H1 (cell line): Measurements from ENCODE around the gene NUP205. TPM values are rescaled to one million over a fixed set of nuclear protein-coding genes. Genes with fewer than 3 reads are reported as not detected.

Source experiments
- CTCF ChIA-PET: fragments of 300-600 bp; sonication (Branson Sonifier 250); formaldehyde crosslinking; loops from one replicate; lab custom pipeline; 2021; ENCODE audit not compliant: partially characterized antibody; lab: Charles Lee
- POLR2A ChIA-PET: fragments of 300-600 bp; sonication (Branson Sonifier 250); formaldehyde crosslinking; loops from one replicate; lab custom pipeline; 2021; ENCODE audit warnings: inconsistent platforms; ENCODE audit not compliant: partially characterized antibody; lab: Charles Lee
- DNase-seq, 2 experiments: peaks; one replicate each; pipeline versions ENCODE4 v3.0.0 to v3.0.0-alpha.2; 2010 to 2022; ENCODE audit warnings: low spot score in 2 of 2, low read depth in 1 of 2, mixed read lengths in 1 of 2
- FAIRE-seq: peaks from 2 replicates; lab custom pipeline; 2011; peaks lifted over from hg19 to GRCh38; lab: Jason Lieb, UNC
- H2AFZ ChIP-seq: 2 replicates; pipeline ENCODE4 v1.8.1; 2012; ENCODE audit warnings: low read length, inconsistent platforms
- H2AK5ac ChIP-seq: 2 replicates; pipeline ENCODE4 v1.6.1; 2013; ENCODE audit warnings: low read depth, low read length
- H2BK120ac ChIP-seq: replicated peaks from 2 replicates; pipeline ENCODE3; 2013; ENCODE audit warnings: low read depth, low read length, inconsistent platforms
- H2BK12ac ChIP-seq: 2 replicates; pipeline ENCODE4 v1.6.1; 2013; ENCODE audit warnings: low read depth, low read length
- H2BK15ac ChIP-seq: 2 replicates; pipeline ENCODE4 v1.6.1; 2013; ENCODE audit warnings: low read length
- H2BK20ac ChIP-seq: 2 replicates; pipeline ENCODE4 v1.6.1; 2013; ENCODE audit warnings: low read length
- H2BK5ac ChIP-seq: 2 replicates; pipeline ENCODE4 v1.6.1; 2013; ENCODE audit warnings: low read depth, low read length
- H3K14ac ChIP-seq: 2 replicates; pipeline ENCODE4 v1.6.1; 2013; ENCODE audit warnings: inconsistent platforms; ENCODE audit not compliant: insufficient read length
- H3K18ac ChIP-seq: 2 replicates; pipeline ENCODE4 v1.6.1; 2013; ENCODE audit warnings: low read length; ENCODE audit errors: extremely low read depth
- H3K23ac ChIP-seq: 2 replicates; pipeline ENCODE4 v1.6.1; 2013; ENCODE audit warnings: inconsistent platforms; ENCODE audit not compliant: insufficient read length
- H3K23me2 ChIP-seq: 2 replicates; pipeline ENCODE4 v1.6.1; 2013; ENCODE audit warnings: low read depth, low read length
- H3K27ac ChIP-seq: 2 replicates; pipeline ENCODE4 v1.6.1; 2011; ENCODE audit warnings: low read depth, low read length, inconsistent platforms
- H3K27me3 ChIP-seq, 4 experiments: replicated peaks in 1 of 4; 1 replicate in 1 of 4; 2 replicates in 3 of 4; pipeline versions ENCODE4 v1.6.1 to v1.8.1; 2011 to 2013; ENCODE audit warnings: low read length in 3 of 4, mild to moderate bottlenecking in 3 of 4, inconsistent platforms in 2 of 4, mixed read lengths in 2 of 4, moderate library complexity in 1 of 4; ENCODE audit not compliant: control insufficient read depth in 3 of 4, insufficient read depth in 3 of 4; ENCODE audit errors: extremely low read depth in 1 of 4
- H3K36me3 ChIP-seq, 4 experiments: 2 replicates each; pipeline versions ENCODE4 v1.6.1 to v1.8.1; 2011 to 2013; ENCODE audit warnings: mild to moderate bottlenecking in 4 of 4, low read length in 3 of 4, moderate library complexity in 2 of 4, control low read depth in 1 of 4, inconsistent platforms in 1 of 4; ENCODE audit not compliant: insufficient read depth in 4 of 4, control insufficient read depth in 2 of 4
- H3K4ac ChIP-seq: replicated peaks from 2 replicates; pipeline ENCODE3; 2013; ENCODE audit warnings: low read length, low read depth, mixed read lengths, inconsistent platforms; ENCODE audit not compliant: insufficient read length
- H3K4me1 ChIP-seq, 4 experiments: replicated peaks in 1 of 4; 1 replicate in 1 of 4; 2 replicates in 3 of 4; pipeline versions ENCODE4 v1.6.1 to v1.8.1; 2011 to 2013; ENCODE audit warnings: low read length in 3 of 4, inconsistent platforms in 2 of 4, mixed read lengths in 1 of 4; ENCODE audit not compliant: insufficient read depth in 4 of 4, control insufficient read depth in 3 of 4
- H3K4me2 ChIP-seq, 2 experiments: 2 replicates each; pipeline versions ENCODE4 v1.6.1 to v1.8.1; 2011 to 2013; ENCODE audit warnings: low read depth in 2 of 2, low read length in 2 of 2, control low read depth in 1 of 2, inconsistent platforms in 1 of 2, mild to moderate bottlenecking in 1 of 2; ENCODE audit not compliant: insufficient read depth in 1 of 2
- H3K4me3 ChIP-seq, 4 experiments: fragments of 200-600, 300-600 bp in 1 of 4; sonication (generic), shearing (Covaris generic), sonication (Bioruptor Twin) in 1 of 4; 2 replicates each; pipeline versions ENCODE4 v1.5.1 to v1.8.1; 2011 to 2016; ENCODE audit warnings: low read length in 4 of 4, low read depth in 3 of 4, control low read depth in 2 of 4, inconsistent platforms in 2 of 4, mild to moderate bottlenecking in 2 of 4, mixed read lengths in 1 of 4, moderate library complexity in 1 of 4; ENCODE audit not compliant: insufficient read depth in 2 of 4; ENCODE audit errors: extremely low read depth in 1 of 4
- H3K56ac ChIP-seq: replicated peaks from 2 replicates; pipeline ENCODE3; 2013; ENCODE audit warnings: low read depth, mild to moderate bottlenecking, mixed read lengths, low read length, inconsistent platforms; ENCODE audit not compliant: insufficient read length
- H3K79me1 ChIP-seq: 2 replicates; pipeline ENCODE4 v1.6.1; 2013; ENCODE audit warnings: low read depth, low read length, control low read depth
- H3K79me2 ChIP-seq, 2 experiments: 2 replicates each; pipeline versions ENCODE4 v1.6.1 to v1.8.1; 2012 to 2013; ENCODE audit warnings: low read length in 2 of 2, mild to moderate bottlenecking in 2 of 2, inconsistent platforms in 1 of 2; ENCODE audit not compliant: insufficient read depth in 2 of 2, control insufficient read depth in 1 of 2
- H3K9ac ChIP-seq, 4 experiments: replicated peaks in 1 of 4; 1 replicate in 1 of 4; 2 replicates in 3 of 4; pipeline versions ENCODE4 v1.6.1 to v1.8.1; 2011 to 2013; ENCODE audit warnings: low read depth in 3 of 4, low read length in 3 of 4, control low read depth in 2 of 4, mild to moderate bottlenecking in 2 of 4, moderate library complexity in 2 of 4, inconsistent platforms in 1 of 4; ENCODE audit errors: extremely low read depth in 1 of 4
- H3K9me3 ChIP-seq, 2 experiments: 2 replicates each; pipeline versions ENCODE4 v1.6.1 to v1.8.1; 2012 to 2013; ENCODE audit warnings: mild to moderate bottlenecking in 2 of 2, moderate library complexity in 2 of 2, control low read depth in 1 of 2, inconsistent platforms in 1 of 2, low read depth in 1 of 2, low read length in 1 of 2, mixed read lengths in 1 of 2; ENCODE audit not compliant: insufficient read depth in 2 of 2
- H4K20me1 ChIP-seq, 2 experiments: replicated peaks in 1 of 2; 2 replicates each; pipeline versions ENCODE3 to v1.8.1; 2011 to 2013; ENCODE audit warnings: inconsistent platforms in 2 of 2, low read length in 2 of 2, mild to moderate bottlenecking in 1 of 2; ENCODE audit not compliant: insufficient read depth in 2 of 2, control insufficient read depth in 1 of 2
- H4K5ac ChIP-seq: 2 replicates; pipeline ENCODE4 v1.6.1; 2013; ENCODE audit warnings: low read length, low read depth, mixed read lengths, inconsistent platforms; ENCODE audit not compliant: insufficient read length
- H4K8ac ChIP-seq: 2 replicates; pipeline ENCODE4 v1.8.0; 2013; ENCODE audit warnings: mild to moderate bottlenecking, moderate library complexity, low read length, inconsistent platforms; ENCODE audit not compliant: insufficient read depth; ENCODE audit errors: extremely low read depth
- H4K91ac ChIP-seq: replicated peaks from 2 replicates; pipeline ENCODE3; 2013; ENCODE audit warnings: low read length, mixed read lengths, inconsistent platforms; ENCODE audit not compliant: insufficient read length
- GABPA ChIP-seq: IDR thresholded peaks from 2 replicates; pipeline ENCODE4 v1.6.1; 2011; ENCODE audit warnings: mild to moderate bottlenecking, low read length, moderate library complexity, borderline replicate concordance; ENCODE audit not compliant: insufficient read depth
- KDM4A ChIP-seq: IDR thresholded peaks from one replicate; pipeline ENCODE4 v1.7.1; 2012; ENCODE audit warnings: low read depth, mild to moderate bottlenecking, moderate library complexity, low read length, inconsistent platforms; ENCODE audit not compliant: severe bottlenecking
- POLR2A ChIP-seq, 2 experiments: IDR thresholded peaks; 1 replicate in 1 of 2; 2 replicates in 1 of 2; pipeline ENCODE4 v1.6.1; 2011; ENCODE audit warnings: low read depth in 2 of 2, low read length in 2 of 2, mild to moderate bottlenecking in 2 of 2; ENCODE audit errors: control extremely low read depth in 1 of 2
- TAF7 ChIP-seq: optimal IDR thresholded peaks from 2 replicates; pipeline ENCODE3; 2011; ENCODE audit warnings: low read depth, mild to moderate bottlenecking, inconsistent platforms, low read length, moderate library complexity, borderline replicate concordance
- WGBS, 2 experiments: shearing (Covaris generic) in 1 of 2; methylation state at CpG; one replicate each; pipeline versions ENCODE4 v1.1.6 to v1.1.7; 2013 to 2015; ENCODE audit warnings: low lambda C conversion rate in 2 of 2, mixed read lengths in 2 of 2, inconsistent platforms in 1 of 2, low coverage in 1 of 2, missing lambda C conversion rate in 1 of 2; ENCODE audit not compliant: insufficient replicate concordance in 2 of 2, insufficient coverage in 1 of 2, insufficient read length in 1 of 2; ENCODE audit errors: extremely low coverage in 1 of 2, missing lambda C conversion rate in 1 of 2; 5-methylcytosine and 5-hydroxymethylcytosine counted together
- polyA plus RNA-seq, 7 experiments: library from polyadenylated mRNA; depleted of rRNA in 3 of 7; stranded (reverse) in 5 of 7; unstranded in 2 of 7; fragments of >200 nt in 5 of 7; fragments of 200-250 nt in 2 of 7; gene quantifications; 1 replicate in 5 of 7; 2 replicates in 1 of 7; 4 replicates in 1 of 7; pipeline versions ENCODE4 v1.2.1 to v1.2.3, GENCODE V29; 2011 to 2013; ENCODE audit warnings: missing spikeins in 2 of 7, mixed read lengths in 2 of 7
- total RNA-seq: library from RNA; stranded (reverse); fragmentation: NEBNext Ultra II Directional; extraction: Animal tissue kit (Norgen Biotek cat#: 25700); gene quantifications from 2 replicates; pipeline ENCODE4 v1.2.1, GENCODE V29; 2021
- TF ChIP-seq, protein P1 (sequence below), 3 experiments: IDR thresholded peaks; 1 replicate in 2 of 3; 2 replicates in 1 of 3; pipeline versions ENCODE4 v1.5.1 to v1.6.1; 2011; ENCODE audit warnings: low read length in 3 of 3, mild to moderate bottlenecking in 3 of 3, inconsistent platforms in 2 of 3, low read depth in 1 of 3, moderate library complexity in 1 of 3; ENCODE audit not compliant: insufficient read depth in 1 of 3; ENCODE audit errors: control extremely low read depth in 1 of 3
- TF ChIP-seq, protein P2 (sequence below): IDR thresholded peaks from 2 replicates; pipeline ENCODE4 v1.6.1; 2012; ENCODE audit warnings: low read length, inconsistent platforms

The NUP205 gene
- total and polyA plus RNA-seq, 2 of the 8 experiments (the other 6 are each of a cell fraction or from before 2014, with no cell fraction given) = 148 to 216 TPM

DNA sequence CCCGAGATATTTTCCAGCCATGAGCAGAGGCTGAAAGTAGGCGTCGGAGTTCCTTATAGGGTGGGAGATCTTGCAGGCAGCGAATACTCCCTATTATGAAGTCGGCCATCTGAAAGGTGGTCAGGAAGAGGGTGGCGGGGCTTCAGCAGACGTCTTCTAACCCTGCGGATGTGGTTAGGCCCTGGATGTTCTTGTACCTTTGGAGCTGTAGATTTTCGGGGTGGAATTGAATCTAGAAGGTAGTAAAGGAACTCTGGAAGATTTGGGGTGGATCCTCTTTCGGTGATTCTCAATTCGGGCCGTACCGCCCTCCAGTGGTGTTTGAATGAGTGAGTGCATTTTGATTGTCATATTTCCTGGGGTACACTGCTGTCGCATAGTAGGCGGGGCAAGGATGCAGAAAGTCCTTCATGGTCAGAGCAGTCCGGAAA is 635 bp downstream of the NUP205 start:
- Histone ChIP-seq H4K91ac (peak overlapping the region; percentile 82), H3K9ac (peak overlapping the region; percentile 98 to 99 (median 98)), H3K27me3 (no peaks in the 10 kb centered on the region), H4K8ac (peak overlapping the region; percentile 98), H3K23ac (no peak overlapping the region), H3K36me3 (no peaks in the 10 kb centered on the region), H2BK120ac (peak overlapping the region; percentile 33), H3K27ac (peak overlapping the region; percentile 98), H3K4me2 (peak overlapping the region; percentile 66 to 75), H3K56ac (peak overlapping the region; percentile 80), H2BK15ac (no peak overlapping the region), H3K9me3 (no peaks in the 10 kb centered on the region), H3K4me1 (peaks cover under 1 to 16% (median 8%) of the 10 kb centered on the region in 4 experiments; a peak in 6 of 7 replicates), H4K5ac (peak overlapping the region; percentile 91), H2AFZ (peak overlapping the region; percentile 90; the same call in 1 of the 2 replicates), H3K79me2 (peaks cover 0 to 52% of the 10 kb centered on the region in 2 experiments), H2BK20ac (no peak overlapping the region), H4K20me1 (no peaks in the 10 kb centered on the region), H3K79me1 (no peaks in the 10 kb centered on the region), H3K14ac (peak overlapping the region; percentile 4), H3K23me2 (peaks cover 4% of the 10 kb centered on the region; the same call in 1 of the 2 replicates), H2BK5ac (peak overlapping the region; percentile 84), H2AK5ac (no peak overlapping the region), H3K4ac (peak overlapping the region; percentile 69), H2BK12ac (peak overlapping the region; percentile 71; the same call in 1 of the 2 replicates), H3K4me3 (peak overlapping the region; percentile 84 to 100 (median 96)), H3K18ac (peak overlapping the region; percentile 71)
- 2% methylated on average over 16 of the region's 16 CpGs; no CpG with 5 or more reads in 1 of the 2 experiments for WGBS, 2 experiments
- CTCF ChIA-PET = interaction anchor here (0.6 to 2.0 kb wide), 6 partner anchors 28 to 910 kb away, joined by 3 to 5 read pairs (median 4); no protein-coding TSS in a partner anchor
- DNase-seq = peak in 1 of 2 experiments; percentile 57
- no peak for FAIRE-seq
- POLR2A ChIA-PET = interaction anchor here (0.7 to 2.0 kb wide), 7 partner anchors 12 to 179 kb away, joined by 3 to 6 read pairs (median 3); partner anchors contain the start of genes CNOT4 and STMP1
- 0 out of 3 replicates have a peak, but pooled peaks of 1 of the 2 experiments have one; percentile 1 for TF ChIP-seq POLR2A (IDR thresholded peaks at IDR 0.05; ENCODE audit: control extremely low read depth in 1 of 2, low read depth in 2 of 2, low read length in 2 of 2)
- TF ChIP-seq GABPA = no peak
- TF ChIP-seq TAF7 = no peak
- TF ChIP-seq KDM4A = peak; percentile 7
- TF ChIP-seq, protein P1, sequence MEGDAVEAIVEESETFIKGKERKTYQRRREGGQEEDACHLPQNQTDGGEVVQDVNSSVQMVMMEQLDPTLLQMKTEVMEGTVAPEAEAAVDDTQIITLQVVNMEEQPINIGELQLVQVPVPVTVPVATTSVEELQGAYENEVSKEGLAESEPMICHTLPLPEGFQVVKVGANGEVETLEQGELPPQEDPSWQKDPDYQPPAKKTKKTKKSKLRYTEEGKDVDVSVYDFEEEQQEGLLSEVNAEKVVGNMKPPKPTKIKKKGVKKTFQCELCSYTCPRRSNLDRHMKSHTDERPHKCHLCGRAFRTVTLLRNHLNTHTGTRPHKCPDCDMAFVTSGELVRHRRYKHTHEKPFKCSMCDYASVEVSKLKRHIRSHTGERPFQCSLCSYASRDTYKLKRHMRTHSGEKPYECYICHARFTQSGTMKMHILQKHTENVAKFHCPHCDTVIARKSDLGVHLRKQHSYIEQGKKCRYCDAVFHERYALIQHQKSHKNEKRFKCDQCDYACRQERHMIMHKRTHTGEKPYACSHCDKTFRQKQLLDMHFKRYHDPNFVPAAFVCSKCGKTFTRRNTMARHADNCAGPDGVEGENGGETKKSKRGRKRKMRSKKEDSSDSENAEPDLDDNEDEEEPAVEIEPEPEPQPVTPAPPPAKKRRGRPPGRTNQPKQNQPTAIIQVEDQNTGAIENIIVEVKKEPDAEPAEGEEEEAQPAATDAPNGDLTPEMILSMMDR (IDR thresholded peaks at IDR 0.05; ENCODE audit: control extremely low read depth in 1 of 3, insufficient read depth in 1 of 3, low read depth in 1 of 3, low read length in 3 of 3) = peak; percentile 25 to 46 (median 34); a peak in 3 of 4 replicates
- TF ChIP-seq, protein P2, sequence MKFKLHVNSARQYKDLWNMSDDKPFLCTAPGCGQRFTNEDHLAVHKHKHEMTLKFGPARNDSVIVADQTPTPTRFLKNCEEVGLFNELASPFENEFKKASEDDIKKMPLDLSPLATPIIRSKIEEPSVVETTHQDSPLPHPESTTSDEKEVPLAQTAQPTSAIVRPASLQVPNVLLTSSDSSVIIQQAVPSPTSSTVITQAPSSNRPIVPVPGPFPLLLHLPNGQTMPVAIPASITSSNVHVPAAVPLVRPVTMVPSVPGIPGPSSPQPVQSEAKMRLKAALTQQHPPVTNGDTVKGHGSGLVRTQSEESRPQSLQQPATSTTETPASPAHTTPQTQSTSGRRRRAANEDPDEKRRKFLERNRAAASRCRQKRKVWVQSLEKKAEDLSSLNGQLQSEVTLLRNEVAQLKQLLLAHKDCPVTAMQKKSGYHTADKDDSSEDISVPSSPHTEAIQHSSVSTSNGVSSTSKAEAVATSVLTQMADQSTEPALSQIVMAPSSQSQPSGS = no peak
